NCI-H2196 (cell line): ENCODE results near the gene SLC12A3.

Experiments
- DNase-seq: peaks from one replicate; lab custom pipeline; 2025; ENCODE audit not compliant: unreplicated experiment; lab: John Stamatoyannopoulos, UW

The SLC12A3 gene, protein sequence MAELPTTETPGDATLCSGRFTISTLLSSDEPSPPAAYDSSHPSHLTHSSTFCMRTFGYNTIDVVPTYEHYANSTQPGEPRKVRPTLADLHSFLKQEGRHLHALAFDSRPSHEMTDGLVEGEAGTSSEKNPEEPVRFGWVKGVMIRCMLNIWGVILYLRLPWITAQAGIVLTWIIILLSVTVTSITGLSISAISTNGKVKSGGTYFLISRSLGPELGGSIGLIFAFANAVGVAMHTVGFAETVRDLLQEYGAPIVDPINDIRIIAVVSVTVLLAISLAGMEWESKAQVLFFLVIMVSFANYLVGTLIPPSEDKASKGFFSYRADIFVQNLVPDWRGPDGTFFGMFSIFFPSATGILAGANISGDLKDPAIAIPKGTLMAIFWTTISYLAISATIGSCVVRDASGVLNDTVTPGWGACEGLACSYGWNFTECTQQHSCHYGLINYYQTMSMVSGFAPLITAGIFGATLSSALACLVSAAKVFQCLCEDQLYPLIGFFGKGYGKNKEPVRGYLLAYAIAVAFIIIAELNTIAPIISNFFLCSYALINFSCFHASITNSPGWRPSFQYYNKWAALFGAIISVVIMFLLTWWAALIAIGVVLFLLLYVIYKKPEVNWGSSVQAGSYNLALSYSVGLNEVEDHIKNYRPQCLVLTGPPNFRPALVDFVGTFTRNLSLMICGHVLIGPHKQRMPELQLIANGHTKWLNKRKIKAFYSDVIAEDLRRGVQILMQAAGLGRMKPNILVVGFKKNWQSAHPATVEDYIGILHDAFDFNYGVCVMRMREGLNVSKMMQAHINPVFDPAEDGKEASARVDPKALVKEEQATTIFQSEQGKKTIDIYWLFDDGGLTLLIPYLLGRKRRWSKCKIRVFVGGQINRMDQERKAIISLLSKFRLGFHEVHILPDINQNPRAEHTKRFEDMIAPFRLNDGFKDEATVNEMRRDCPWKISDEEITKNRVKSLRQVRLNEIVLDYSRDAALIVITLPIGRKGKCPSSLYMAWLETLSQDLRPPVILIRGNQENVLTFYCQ

DNA sequence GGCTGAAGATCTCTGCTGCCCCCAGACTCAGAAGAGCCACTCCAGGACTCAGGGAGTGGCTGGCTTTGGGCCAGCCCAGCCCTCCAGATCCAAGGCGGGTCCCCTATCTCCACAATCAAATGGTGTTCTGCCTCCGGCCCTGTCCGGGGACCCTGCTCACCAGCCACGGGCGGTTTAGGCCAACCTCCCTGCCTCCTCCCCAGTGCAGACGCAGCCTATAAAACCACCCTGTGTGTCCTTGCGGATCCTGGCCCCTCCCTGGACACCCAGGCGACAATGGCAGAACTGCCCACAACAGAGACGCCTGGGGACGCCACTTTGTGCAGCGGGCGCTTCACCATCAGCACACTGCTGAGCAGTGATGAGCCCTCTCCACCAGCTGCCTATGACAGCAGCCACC, at the start of gene SLC12A3:
Gene SLC12A3, plus strand, starts transcription at position 248 of the 400 bp plus-strand sequence. Its CDS starts 29 bp downstream, at position 277.
- DNase-seq = no peak

- no peak for DNase-seq
Measured at GRCh38 chr16:56815721-56816120, 49.3 kb upstream of the SLC12A3 start.

GRCh38 chr16:56817056-56817455, 48.0 kb upstream of the SLC12A3 start:
- no peak for DNase-seq

- no peak for DNase-seq
Measured at GRCh38 chr16:56817938-56818337, 47.1 kb upstream of the SLC12A3 start.

DNA sequence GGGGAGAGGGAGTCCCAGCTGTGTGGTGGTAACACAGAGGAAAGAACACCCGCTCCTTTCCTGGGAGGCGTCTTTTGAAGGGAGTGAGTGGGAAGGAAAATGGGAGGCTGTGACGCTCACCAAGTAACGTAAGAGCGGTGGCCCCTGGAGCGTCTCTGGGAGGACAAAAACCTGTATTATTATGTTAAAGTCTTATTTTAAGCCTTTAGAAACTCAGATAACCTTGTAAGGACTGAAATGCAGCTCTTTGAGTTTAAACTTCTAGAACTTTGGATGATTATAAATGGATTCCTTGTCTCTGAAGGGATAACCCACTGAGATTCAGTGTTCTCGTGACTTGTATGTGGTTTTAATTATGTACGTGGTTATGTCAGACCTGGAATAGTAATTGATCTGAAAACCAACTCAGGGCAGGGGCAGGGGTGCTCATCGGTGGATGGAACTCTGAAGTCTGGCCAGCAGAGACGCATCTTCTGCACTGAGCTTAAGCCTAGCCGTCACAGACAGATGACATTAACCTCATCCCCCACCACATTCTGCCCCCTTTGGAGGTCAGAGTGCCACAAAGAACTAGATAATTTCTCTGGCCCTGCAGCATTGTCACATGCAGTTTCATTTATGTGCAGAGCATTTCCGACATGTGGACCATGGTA, 41.8 kb upstream of the SLC12A3 start:
- DNase-seq = no peak

- DNase-seq = peak; percentile 48
Measured at GRCh38 chr16:56824331-56824730, 40.7 kb upstream of the SLC12A3 start.

DNA sequence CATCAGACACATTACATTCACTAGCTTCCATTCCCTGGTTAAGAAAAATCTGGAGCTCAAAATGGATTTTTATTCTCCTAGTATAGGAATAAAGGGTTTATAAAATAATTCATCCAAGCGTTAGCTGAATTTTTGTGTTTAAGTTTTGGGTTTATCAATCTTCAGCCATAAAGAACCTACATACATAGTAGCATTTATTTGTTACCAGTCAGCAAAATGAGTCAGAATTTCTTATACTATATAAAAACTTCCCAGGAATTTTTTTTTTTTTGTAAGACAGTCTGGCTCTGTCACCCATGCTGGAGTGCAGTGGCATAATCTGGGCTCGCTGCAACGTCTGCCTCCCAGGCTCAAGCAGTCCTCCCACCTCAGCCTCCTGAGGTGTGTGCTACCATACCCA, 40.2 kb upstream of the SLC12A3 start:
- DNase-seq = no peak

DNA sequence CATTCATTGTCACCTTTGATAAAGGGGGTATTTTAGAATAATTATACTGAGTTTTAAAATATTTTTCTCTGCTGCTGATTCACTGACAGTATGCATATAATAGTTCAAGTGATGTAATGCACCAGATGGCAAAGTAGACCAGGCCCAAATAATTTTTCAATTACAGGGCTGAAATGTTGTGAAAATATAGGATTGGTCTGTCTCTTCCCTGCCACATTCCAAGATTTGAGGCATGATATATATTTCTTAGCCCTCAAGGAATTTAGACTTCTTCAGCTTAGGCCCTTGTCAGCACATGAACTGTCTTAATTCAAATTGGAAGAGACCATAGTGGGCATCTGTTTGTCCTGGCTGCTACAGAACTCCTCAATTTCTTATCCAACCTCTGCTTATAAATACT, 39.2 kb upstream of the SLC12A3 start:
- DNase-seq = no peak

DNA sequence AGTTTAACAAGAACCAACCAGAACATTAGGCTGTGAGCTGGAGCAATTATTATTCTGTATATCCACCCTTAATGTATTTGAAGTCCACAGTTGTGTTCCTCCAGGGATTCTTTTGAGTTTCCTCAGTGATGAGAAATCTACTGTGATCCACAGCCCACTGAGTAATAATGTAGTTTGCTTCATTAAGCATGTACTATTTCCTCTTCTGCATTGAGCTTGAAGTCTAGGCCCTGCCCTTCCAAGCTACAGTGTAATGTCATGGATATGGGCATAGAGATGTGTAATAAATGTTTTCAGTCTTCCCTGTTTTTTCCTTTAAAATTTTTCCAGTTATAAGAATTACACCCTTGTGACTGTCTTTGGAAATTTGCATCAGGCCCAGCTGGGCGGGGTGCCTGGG, 36.4 kb upstream of the SLC12A3 start:
- DNase-seq = no peak

DNA sequence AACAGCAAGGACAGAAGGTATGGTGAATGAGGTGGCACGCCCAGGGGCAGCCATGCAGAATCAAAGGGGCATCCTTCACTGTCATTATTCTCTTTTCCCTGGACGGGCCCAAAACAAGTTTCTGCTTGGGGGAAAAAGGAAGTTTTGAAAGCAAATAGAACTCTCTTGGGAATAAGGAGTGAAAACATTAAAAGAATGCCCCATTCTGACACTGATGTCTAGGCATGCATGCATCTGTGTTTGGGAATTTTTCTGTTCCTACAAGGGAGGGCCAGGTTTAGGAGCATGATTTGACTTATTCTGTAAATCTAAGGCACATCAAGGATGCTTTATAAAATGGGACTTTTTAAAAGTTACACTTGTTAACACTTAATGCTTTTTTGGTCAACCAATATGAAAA, 34.3 kb upstream of the SLC12A3 start:
- DNase-seq = no peak

DNA sequence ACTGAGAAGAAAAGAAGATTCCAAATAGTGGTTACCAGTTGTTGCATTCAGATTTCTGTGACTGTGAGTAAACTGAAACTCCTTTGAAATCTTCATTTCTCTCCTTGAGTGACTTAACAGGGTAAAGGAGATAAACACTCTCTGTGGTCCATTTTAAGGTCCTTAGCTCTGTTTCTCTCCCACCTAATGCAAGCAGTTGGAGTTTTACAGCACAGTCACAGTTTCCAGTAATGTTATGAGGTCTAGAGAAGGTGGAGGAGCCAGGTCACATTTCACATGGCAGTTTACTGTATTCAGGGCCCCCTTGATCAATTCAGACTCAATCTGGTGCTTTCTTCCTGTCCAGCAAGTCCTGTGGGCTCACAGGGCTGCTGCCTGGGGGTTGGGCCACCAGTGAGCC, 32.2 kb upstream of the SLC12A3 start:
- DNase-seq = no peak

DNA sequence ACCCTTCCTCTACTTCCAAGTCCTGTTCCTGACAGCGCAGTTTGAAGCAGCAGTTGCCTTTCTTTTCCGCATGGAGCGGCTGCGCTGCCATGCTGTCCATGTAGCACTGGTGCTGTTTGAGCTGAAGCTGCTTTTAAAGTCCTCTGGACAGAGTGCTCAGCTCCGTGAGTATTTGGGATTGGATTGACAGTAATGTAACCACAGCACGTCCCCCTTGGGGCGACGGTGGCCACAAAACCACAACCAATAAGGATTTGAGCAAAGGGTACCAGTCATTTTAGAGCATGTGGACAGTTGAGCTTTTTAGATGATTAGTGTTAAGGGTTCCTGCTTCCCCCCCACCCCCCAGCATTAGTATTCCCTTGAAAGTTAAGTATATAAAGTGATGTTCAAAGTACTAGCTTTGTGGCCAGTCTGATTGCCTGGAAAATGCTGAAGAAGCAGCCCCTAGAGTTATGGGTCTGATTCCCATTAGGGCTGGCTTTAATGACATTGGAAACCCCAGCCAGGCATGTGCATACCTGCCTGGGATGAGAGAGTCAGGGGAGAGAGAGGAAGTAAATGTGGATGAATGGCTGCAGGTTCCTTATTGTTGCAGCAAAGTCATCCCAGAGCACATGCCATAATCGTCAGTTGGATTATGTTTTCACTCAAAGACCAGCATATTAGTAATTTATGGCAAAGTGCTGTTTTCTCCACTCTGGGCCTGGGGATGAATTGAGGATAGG, 31.6 kb upstream of the SLC12A3 start:
- DNase-seq = no peak

DNA sequence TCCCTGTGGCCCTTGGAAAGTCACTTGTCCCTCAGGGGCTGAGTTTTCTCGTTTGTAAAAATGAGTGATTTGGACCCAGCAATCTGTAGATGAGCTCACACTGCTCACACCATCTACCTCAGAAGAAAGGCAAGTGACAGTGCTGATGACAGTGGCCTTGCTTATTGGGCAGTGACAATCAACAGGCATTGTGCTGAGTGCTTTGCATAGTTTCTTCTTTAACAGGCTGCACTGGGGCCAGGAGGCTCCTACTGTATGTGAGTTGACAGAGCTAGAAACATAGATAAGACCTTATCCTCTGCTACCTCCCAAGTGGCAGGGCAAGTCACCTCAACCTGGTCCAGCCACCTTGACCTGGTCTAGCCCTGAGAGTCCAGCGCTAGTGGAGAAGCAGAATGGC, 29.7 kb upstream of the SLC12A3 start:
- no peak for DNase-seq

- DNase-seq = no peak
Measured at GRCh38 chr16:56836410-56837230, 28.4 kb upstream of the SLC12A3 start.

DNA sequence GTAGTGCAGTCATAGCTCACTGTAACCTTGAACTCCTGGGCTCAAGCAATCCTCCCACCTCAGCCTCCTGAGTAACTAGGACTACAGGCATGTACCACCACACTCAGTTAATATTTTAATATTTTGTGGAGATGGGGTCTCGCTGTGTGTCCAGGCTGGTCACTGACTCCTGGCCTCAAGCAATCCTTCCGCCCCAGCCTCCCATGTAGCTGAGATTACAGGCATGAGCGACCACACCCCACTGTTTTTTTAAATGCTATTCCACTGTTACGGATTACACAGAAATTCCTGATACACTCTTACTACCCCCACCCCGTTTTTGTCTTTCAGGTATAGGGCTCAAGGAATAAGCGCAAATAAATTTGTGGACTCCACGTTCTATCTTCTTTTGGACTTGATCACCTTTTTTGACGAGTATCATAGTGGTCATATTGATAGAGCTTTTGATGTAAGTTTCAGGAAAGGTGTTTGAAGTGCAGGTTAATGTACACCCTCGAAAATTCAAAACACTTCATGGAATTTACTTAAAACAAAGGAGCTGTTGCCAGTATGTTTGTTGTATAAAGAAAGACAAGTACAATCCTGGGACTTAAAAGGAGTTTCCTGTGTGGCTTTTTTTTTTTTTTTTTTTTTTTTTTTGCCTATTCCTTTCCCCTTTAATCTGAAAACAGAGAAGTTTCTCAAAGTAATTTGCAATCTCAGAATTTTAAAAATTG, 26.2 kb upstream of the SLC12A3 start:
- DNase-seq = no peak

GRCh38 chr16:56841233-56841632, 23.8 kb upstream of the SLC12A3 start:
- DNase-seq = no peak

GRCh38 chr16:56841659-56842058, 23.3 kb upstream of the SLC12A3 start:
- DNase-seq = no peak

GRCh38 chr16:56842133-56842532, 22.9 kb upstream of the SLC12A3 start:
- DNase-seq = no peak

DNA sequence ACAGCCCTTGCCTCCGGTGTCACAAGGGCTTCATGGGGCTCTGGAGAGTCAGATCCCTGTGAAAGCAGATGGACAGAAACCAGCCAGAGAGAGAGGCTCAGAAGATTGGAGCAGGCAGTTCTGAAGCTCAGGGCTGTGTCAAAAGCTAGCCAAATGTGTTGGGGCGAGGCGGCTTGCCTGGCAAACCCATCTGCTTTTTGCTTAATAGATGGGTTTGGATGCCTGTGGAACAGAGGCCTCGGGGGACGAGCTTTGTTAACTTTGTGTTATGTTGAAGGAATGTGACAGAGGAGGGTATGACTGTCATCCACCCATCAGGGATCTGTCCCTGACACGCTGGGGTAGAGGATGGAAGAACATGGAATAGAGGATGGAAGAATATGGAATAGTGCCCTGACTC, 21.0 kb upstream of the SLC12A3 start:
- DNase-seq = no peak
